22Rv1 (cell line): Measurements from ENCODE around the gene CTNNA3.

Experiments
- CTCF ChIP-seq: fragments of 450-650 bp; IDR thresholded peaks from 2 replicates; pipeline ENCODE4 v1.5.1; 2017; ENCODE audit warnings: mild to moderate bottlenecking
- ZFX ChIP-seq: fragments of 450-650 bp; IDR thresholded peaks from 2 replicates; pipeline ENCODE4 v1.6.1; 2017; ENCODE audit warnings: antibody characterized with exemption, borderline replicate concordance

- TF ChIP-seq CTCF (no peak), ZFX (no peak)
Observed at GRCh38 chr10:67537906-67538305, 158.1 kb downstream of the CTNNA3 start.
